ENCODE measurements around the gene PLEK.

Gene PLEK

GRCh38 chr2:68352651-68353391, 12.3 kb upstream of the PLEK start:
- Histone ChIP-seq H3K36me3 (ENCODE audit: insufficient read depth, insufficient read length, low read length) (no peaks in the 10 kb centered on the region), H3K4me3 (ENCODE audit: insufficient read length, low read depth) (no peak overlapping the region), H3K9ac (ENCODE audit: insufficient read length, low read depth) (no peak overlapping the region), H3K9me3 (ENCODE audit: insufficient read depth, low read length) (no peaks in the 10 kb centered on the region), H3K4me1 (ENCODE audit: insufficient read depth, insufficient read length) (peaks cover under 1% of the 10 kb centered on the region), H3K27me3 (ENCODE audit: insufficient read depth, insufficient read length) (no peaks in the 10 kb centered on the region)
- no peak for DNase-seq (ENCODE audit: low read depth, low spot score)
- no peak for TF ChIP-seq ZNF274 (IDR thresholded peaks at IDR 0.05; ENCODE audit: low read depth, low read length)
- TF ChIP-seq YY1 (IDR thresholded peaks at IDR 0.05; ENCODE audit: insufficient read depth, insufficient read length), result no peak
- no peak for TF ChIP-seq SUZ12 (IDR thresholded peaks at IDR 0.05; ENCODE audit: extremely low read depth, insufficient read depth, insufficient read length)

- no peaks in the 10 kb centered on the region for H3K27me3 ChIP-seq (ENCODE audit: insufficient read depth, insufficient read length)
- TF ChIP-seq YY1 (IDR thresholded peaks at IDR 0.05; ENCODE audit: insufficient read depth, insufficient read length), result no peak
- no peak for TF ChIP-seq SUZ12 (IDR thresholded peaks at IDR 0.05; ENCODE audit: extremely low read depth, insufficient read depth, insufficient read length)
- TF ChIP-seq ZNF274 (IDR thresholded peaks at IDR 0.05; ENCODE audit: low read depth, low read length), result no peak
- no peaks in the 10 kb centered on the region for H3K9me3 ChIP-seq (ENCODE audit: insufficient read depth, low read length)
- H3K36me3 ChIP-seq (ENCODE audit: insufficient read depth, insufficient read length, low read length), result no peaks in the 10 kb centered on the region
- no peak overlapping the region for H3K4me3 ChIP-seq (ENCODE audit: insufficient read length, low read depth)
- H3K4me1 ChIP-seq (ENCODE audit: insufficient read depth, insufficient read length), result peaks cover 2% of the 10 kb centered on the region
- no peak for DNase-seq (ENCODE audit: low read depth, low spot score)
- no peak overlapping the region for H3K9ac ChIP-seq (ENCODE audit: insufficient read length, low read depth)
Measured at GRCh38 chr2:68356599-68357239, 8.4 kb upstream of the PLEK start.

GRCh38 chr2:68357605-68358337, 7.3 kb upstream of the PLEK start:
- no peaks in the 10 kb centered on the region for H3K9me3 ChIP-seq (ENCODE audit: insufficient read depth, low read length)
- no peaks in the 10 kb centered on the region for H3K36me3 ChIP-seq (ENCODE audit: insufficient read depth, insufficient read length, low read length)
- peaks cover 2% of the 10 kb centered on the region for H3K4me1 ChIP-seq (ENCODE audit: insufficient read depth, insufficient read length)
- no peak overlapping the region for H3K9ac ChIP-seq (ENCODE audit: insufficient read length, low read depth)
- no peaks in the 10 kb centered on the region for H3K27me3 ChIP-seq (ENCODE audit: insufficient read depth, insufficient read length)
- no peak overlapping the region for H3K4me3 ChIP-seq (ENCODE audit: insufficient read length, low read depth)
- peak; percentile 22 for DNase-seq (ENCODE audit: low read depth, low spot score)
- TF ChIP-seq SUZ12 (IDR thresholded peaks at IDR 0.05; ENCODE audit: extremely low read depth, insufficient read depth, insufficient read length), result no peak
- TF ChIP-seq ZNF274 (IDR thresholded peaks at IDR 0.05; ENCODE audit: low read depth, low read length), result no peak
- TF ChIP-seq YY1 (IDR thresholded peaks at IDR 0.05; ENCODE audit: insufficient read depth, insufficient read length), result no peak

DNA sequence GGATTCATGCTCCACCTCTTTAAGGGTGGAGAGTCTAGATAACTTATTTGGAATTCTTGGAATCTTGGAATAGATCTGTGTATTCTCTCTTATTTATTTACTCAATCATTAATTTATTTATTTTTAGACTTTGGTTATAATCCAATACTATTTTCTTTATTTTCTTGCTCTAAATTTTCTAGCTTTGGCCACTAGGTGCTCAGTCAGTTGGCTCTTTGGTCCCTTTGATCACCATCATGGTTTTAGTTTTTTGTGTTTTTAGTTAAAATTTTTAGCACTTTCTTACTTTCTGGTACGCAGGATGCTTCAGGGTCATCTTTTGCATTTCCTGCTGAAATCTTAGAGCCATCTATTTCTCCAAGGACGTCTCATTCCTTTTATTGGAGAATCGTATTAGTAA, 5.2 kb upstream of the PLEK start:
- peaks cover 2% of the 10 kb centered on the region for H3K4me1 ChIP-seq (ENCODE audit: insufficient read depth, insufficient read length)
- no peaks in the 10 kb centered on the region for H3K9me3 ChIP-seq (ENCODE audit: insufficient read depth, low read length)
- no peak overlapping the region for H3K4me3 ChIP-seq (ENCODE audit: insufficient read length, low read depth)
- no peak overlapping the region for H3K9ac ChIP-seq (ENCODE audit: insufficient read length, low read depth)
- no peak for DNase-seq (ENCODE audit: low read depth, low spot score)
- TF ChIP-seq SUZ12 (IDR thresholded peaks at IDR 0.05; ENCODE audit: extremely low read depth, insufficient read depth, insufficient read length), result no peak
- no peaks in the 10 kb centered on the region for H3K36me3 ChIP-seq (ENCODE audit: insufficient read depth, insufficient read length, low read length)
- H3K27me3 ChIP-seq (ENCODE audit: insufficient read depth, insufficient read length), result no peaks in the 10 kb centered on the region

GRCh38 chr2:68362069-68362468, 3.0 kb upstream of the PLEK start:
- peaks cover 2% of the 10 kb centered on the region for H3K4me1 ChIP-seq (ENCODE audit: insufficient read depth, insufficient read length)
- no peak overlapping the region for H3K4me3 ChIP-seq (ENCODE audit: insufficient read length, low read depth)
- H3K27me3 ChIP-seq (ENCODE audit: insufficient read depth, insufficient read length), result no peaks in the 10 kb centered on the region
- peak; percentile 70 for DNase-seq (ENCODE audit: low read depth, low spot score)
- TF ChIP-seq ZNF274 (IDR thresholded peaks at IDR 0.05; ENCODE audit: low read depth, low read length) (no peak), SUZ12 (IDR thresholded peaks at IDR 0.05; ENCODE audit: extremely low read depth, insufficient read depth, insufficient read length) (no peak), YY1 (IDR thresholded peaks at IDR 0.05; ENCODE audit: insufficient read depth, insufficient read length) (no peak)
- H3K9me3 ChIP-seq (ENCODE audit: insufficient read depth, low read length), result no peaks in the 10 kb centered on the region
- H3K36me3 ChIP-seq (ENCODE audit: insufficient read depth, insufficient read length, low read length), result no peaks in the 10 kb centered on the region
- H3K9ac ChIP-seq (ENCODE audit: insufficient read length, low read depth), result no peak overlapping the region

- TF ChIP-seq ZNF274 (IDR thresholded peaks at IDR 0.05; ENCODE audit: low read depth, low read length), result no peak
- no peak for TF ChIP-seq YY1 (IDR thresholded peaks at IDR 0.05; ENCODE audit: insufficient read depth, insufficient read length)
- Histone ChIP-seq H3K36me3 (ENCODE audit: insufficient read depth, insufficient read length, low read length) (no peaks in the 10 kb centered on the region), H3K4me1 (ENCODE audit: insufficient read depth, insufficient read length) (peaks cover 2% of the 10 kb centered on the region), H3K4me3 (ENCODE audit: insufficient read length, low read depth) (no peak overlapping the region), H3K9me3 (ENCODE audit: insufficient read depth, low read length) (no peaks in the 10 kb centered on the region), H3K27me3 (ENCODE audit: insufficient read depth, insufficient read length) (no peaks in the 10 kb centered on the region), H3K9ac (ENCODE audit: insufficient read length, low read depth) (no peak overlapping the region)
- DNase-seq (ENCODE audit: low read depth, low spot score), result no peak
Measured at GRCh38 chr2:68362749-68363148, 2.3 kb upstream of the PLEK start.

- no peak for TF ChIP-seq SUZ12 (IDR thresholded peaks at IDR 0.05; ENCODE audit: extremely low read depth, insufficient read depth, insufficient read length)
- no peak for TF ChIP-seq YY1 (IDR thresholded peaks at IDR 0.05; ENCODE audit: insufficient read depth, insufficient read length)
- no peak for TF ChIP-seq ZNF274 (IDR thresholded peaks at IDR 0.05; ENCODE audit: low read depth, low read length)
- no peak overlapping the region for H3K9ac ChIP-seq (ENCODE audit: insufficient read length, low read depth)
- no peaks in the 10 kb centered on the region for H3K4me1 ChIP-seq (ENCODE audit: insufficient read depth, insufficient read length)
- H3K9me3 ChIP-seq (ENCODE audit: insufficient read depth, low read length), result no peaks in the 10 kb centered on the region
- no peaks in the 10 kb centered on the region for H3K36me3 ChIP-seq (ENCODE audit: insufficient read depth, insufficient read length, low read length)
- H3K27me3 ChIP-seq (ENCODE audit: insufficient read depth, insufficient read length), result no peaks in the 10 kb centered on the region
- H3K4me3 ChIP-seq (ENCODE audit: insufficient read length, low read depth), result no peak overlapping the region
- no peak for DNase-seq (ENCODE audit: low read depth, low spot score)
Measured at GRCh38 chr2:68363721-68364120, 1.4 kb upstream of the PLEK start.

All from NT2/D1 (cell line).